Kidney (tissue), 14 donors: Measurements from ENCODE around the gene PLXNB3. TPM values are rescaled to one million over a fixed set of nuclear protein-coding genes. Genes with fewer than 3 reads are reported as not detected.

Source experiments
- DNase-seq, 5 donors: peaks; one replicate each; pipeline ENCODE4 v3.0.0-alpha.2; 2013 to 2020
- FAIRE-seq: peaks from 2 replicates; lab custom pipeline; 2012; peaks lifted over from hg19 to GRCh38; lab: Jason Lieb, UNC
- H3K27ac ChIP-seq, 2 donors: one replicate each; pipeline ENCODE4 v1.7.0; 2013; ENCODE audit warnings: low read depth in 2 of 2, low read length in 2 of 2, inconsistent platforms in 1 of 2
- H3K27me3 ChIP-seq: one replicate; pipeline ENCODE4 v1.7.1; 2013; ENCODE audit warnings: low read length, inconsistent platforms; ENCODE audit not compliant: control insufficient read depth, insufficient read depth
- H3K36me3 ChIP-seq, 3 donors: one replicate each; pipeline versions ENCODE4 v1.7.0 to v1.7.1; 2013; ENCODE audit warnings: low read length in 3 of 3, control low read depth in 1 of 3, inconsistent platforms in 1 of 3; ENCODE audit not compliant: insufficient read depth in 3 of 3, control insufficient read depth in 2 of 3
- H3K4me1 ChIP-seq, 3 donors: one replicate each; pipeline versions ENCODE4 v1.7.0 to v1.7.1; 2013; ENCODE audit warnings: low read length in 3 of 3, inconsistent platforms in 1 of 3, low read depth in 1 of 3; ENCODE audit not compliant: control insufficient read depth in 2 of 3, insufficient read depth in 2 of 3
- H3K4me3 ChIP-seq, 3 donors: one replicate each; pipeline versions ENCODE4 v1.7.0 to v1.8.1; 2013; ENCODE audit warnings: low read length in 3 of 3, control low read depth in 1 of 3, inconsistent platforms in 1 of 3
- H3K9ac ChIP-seq, 3 donors: one replicate each; pipeline versions ENCODE4 v1.7.0 to v1.7.1; 2013; ENCODE audit warnings: low read length in 3 of 3, control low read depth in 1 of 3, inconsistent platforms in 1 of 3
- H3K9me3 ChIP-seq, 3 donors: one replicate each; pipeline versions ENCODE4 v1.7.0 to v1.7.1; 2013; ENCODE audit warnings: low read length in 3 of 3, control low read depth in 1 of 3, inconsistent platforms in 1 of 3; ENCODE audit not compliant: control insufficient read depth in 2 of 3, insufficient read depth in 1 of 3
- CTCF ChIP-seq: IDR thresholded peaks from 3 replicates; pipeline ENCODE4 v1.5.1; 2012; ENCODE audit warnings: mild to moderate bottlenecking, moderate library complexity, borderline replicate concordance; ENCODE audit not compliant: insufficient read depth; ENCODE audit errors: extremely low read depth
- intact Hi-C: fragments of 100-400 bp; cut with DNase I; formaldehyde crosslinking; loops from one replicate; pipeline ENCODE4 v1.11.1; 2022
- polyA plus RNA-seq: library from polyadenylated mRNA; stranded (reverse); fragments of 350-450 nt; fragmentation: Illumina TruSeq; extraction: RNeasy Lipid Tissue Mini Kit (QIAGEN cat#74804); gene quantifications from one replicate; pipeline ENCODE4 v1.2.3, GENCODE V29; 2014; ENCODE audit warnings: low read depth, low replicate concordance; ENCODE audit not compliant: insufficient read depth
- total RNA-seq: library from RNA; stranded (reverse); fragmentation: NEBNext Ultra II Directional; extraction: Animal tissue kit (Norgen Biotek cat#: 25700); gene quantifications from one replicate; pipeline ENCODE4 v1.2.1, GENCODE V29; 2021
- donor health status: control.
- donor health status: control.
- donor health status: control.
- donor health status: control.
- donor health status: control.
- donor health status: DM: yes; HTN: yes; CAD: no.
- donor health status: Normal renal cell carcinoma (clear cell type).

Gene PLXNB3
- total and polyA plus RNA-seq, 2 donors from 2014 or later = 2.2 to 5.6 TPM

GRCh38 chrX:153778684-153779101 is 14.6 kb downstream of the PLXNB3 start:
- no peak overlapping the region for H3K4me3 ChIP-seq
- no peak for FAIRE-seq
- intact Hi-C loops = no loop called here
- no peak overlapping the region for H3K27ac ChIP-seq
- TF ChIP-seq CTCF = no peak
- no peaks in the 10 kb centered on the region for H3K4me1 ChIP-seq
- no peaks in the 10 kb centered on the region for H3K9me3 ChIP-seq
- H3K9ac ChIP-seq = no peak overlapping the region
- H3K27me3 ChIP-seq = no peaks in the 10 kb centered on the region
- H3K36me3 ChIP-seq = no peaks in the 10 kb centered on the region
- peak in 2 of 5 donors; percentile 31 to 63 for DNase-seq

GRCh38 chrX:153779891-153780677 is 16.0 kb downstream of the PLXNB3 start:
- Histone ChIP-seq H3K27ac (no peak overlapping the region), H3K4me3 (no peak overlapping the region), H3K4me1 (no peaks in the 10 kb centered on the region), H3K9me3 (no peaks in the 10 kb centered on the region), H3K27me3 (no peaks in the 10 kb centered on the region), H3K36me3 (no peaks in the 10 kb centered on the region), H3K9ac (no peak overlapping the region)
- TF ChIP-seq CTCF = no peak
- peak in 1 of 5 donors; percentile 61 for DNase-seq
- no peak for FAIRE-seq
- intact Hi-C loops = no loop called here

- peak in 4 of 5 donors; percentile 52 to 78 (median 64) for DNase-seq
- H3K27me3 ChIP-seq = no peaks in the 10 kb centered on the region
- H3K27ac ChIP-seq = no peak within 1 kb of the TSS
Observed at GRCh38 chrX:153780678-153781427, 16.8 kb downstream of the PLXNB3 start, which contains the start of gene SRPK3. TSS of gene SRPK3 (plus strand) at chrX:153781041. CDS start at chrX:153781087, 46 bp downstream.

More at GRCh38 chrX:153780678-153781427, 16.8 kb downstream of the PLXNB3 start, which contains the start of gene SRPK3:
- H3K4me3 ChIP-seq = no peak within 1 kb of the TSS
- no peak within 1 kb of the TSS for H3K9ac ChIP-seq
- no peaks in the 10 kb centered on the region for H3K36me3 ChIP-seq
- no peaks in the 10 kb centered on the region for H3K9me3 ChIP-seq
- FAIRE-seq = no peak
- TF ChIP-seq CTCF = no peak
- no peaks in the 10 kb centered on the region for H3K4me1 ChIP-seq
- intact Hi-C loops = no loop called here
